ENCODE measurements around the gene MBD5. TPM values are rescaled to one million over a fixed set of nuclear protein-coding genes. Genes with fewer than 3 reads are reported as not detected.

MBD5 gene
- total and polyA plus RNA-seq, 2 of the 4 experiments (the other 2 are of a cell fraction): 9.8 to 14.2 TPM

DNA sequence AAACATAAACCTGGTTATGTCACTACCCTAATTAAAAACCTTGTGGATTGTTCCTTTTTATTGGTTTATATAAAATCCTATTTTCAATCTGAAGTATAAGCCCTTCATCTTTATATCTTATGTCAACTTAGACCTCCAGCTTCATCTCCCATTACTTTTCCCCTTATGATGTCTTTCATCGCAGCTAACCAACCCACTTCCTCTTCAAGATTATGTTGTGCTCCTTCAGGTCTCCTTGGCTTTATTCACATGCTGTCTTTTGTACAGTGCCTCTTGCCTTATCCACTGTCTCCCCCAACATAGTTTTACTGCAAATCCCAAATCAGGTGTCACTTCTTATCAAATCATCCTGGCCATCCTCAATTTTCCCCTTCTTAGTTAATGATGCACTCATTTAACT, 25.9 kb downstream of the MBD5 start:
- Histone ChIP-seq H4K8ac (ENCODE audit: low read depth in 2 of 2, low read length in 2 of 2) (no peak overlapping the region), H3K9ac (ENCODE audit: low read depth, low read length) (no peak overlapping the region), H3K56ac (ENCODE audit: extremely low read depth, insufficient read depth, low read length) (no peak overlapping the region), H2BK15ac (ENCODE audit: low read depth, low read length) (no peak overlapping the region), H4K20me1 (ENCODE audit: insufficient read depth, low read length) (no peaks in the 10 kb centered on the region; the same call in 1 of the 2 replicates), H3K4me1 (ENCODE audit: control insufficient read depth, insufficient read depth, low read length) (no peaks in the 10 kb centered on the region), H3K9me3 (ENCODE audit: control insufficient read depth, insufficient read depth, low read length) (no peaks in the 10 kb centered on the region), H2AK9ac (replicated peaks; ENCODE audit: low read depth, low read length, poor library complexity) (no peak overlapping the region), H3K36me3 (ENCODE audit: control insufficient read depth, insufficient read depth, low read length) (no peaks in the 10 kb centered on the region), H3K27ac (ENCODE audit: insufficient read depth, low read length) (no peak overlapping the region), H4K5ac (ENCODE audit: low read depth, low read length) (no peak overlapping the region), H3K14ac (replicated peaks; ENCODE audit: low read depth, low read length) (no peak overlapping the region), H3K4me2 (ENCODE audit: low read depth, low read length) (no peak overlapping the region), H3K79me1 (ENCODE audit: low read depth in 1 of 2, low read length in 2 of 2) (peaks cover 5 to 20% of the 10 kb centered on the region in 2 experiments), H2AFZ (replicated peaks; ENCODE audit: low read length, poor library complexity) (no peak overlapping the region), H3K9me1 (ENCODE audit: insufficient read depth, low read length) (no peaks in the 10 kb centered on the region), H3K18ac (ENCODE audit: low read depth, low read length) (no peak overlapping the region), H3K23ac (ENCODE audit: low read depth, low read length) (no peak overlapping the region), H2BK20ac (ENCODE audit: low read depth, low read length) (no peak overlapping the region), H3K4me3 (ENCODE audit: insufficient read depth, low read depth, low read length) (no peak overlapping the region), H2BK5ac (ENCODE audit: low read depth, low read length, poor library complexity, severe bottlenecking) (no peak overlapping the region), H2BK120ac (ENCODE audit: low read depth, low read length) (no peak overlapping the region), H3K27me3 (ENCODE audit: control insufficient read depth, insufficient read depth, low read length) (no peaks in the 10 kb centered on the region), H3K4ac (ENCODE audit: low read depth, low read length) (no peak overlapping the region), H2AK5ac (ENCODE audit: low read depth, low read length) (no peak overlapping the region), H4K91ac (ENCODE audit: insufficient read depth, low read depth, low read length) (no peak overlapping the region)
- in situ Hi-C loops (cut with MboI; ENCODE audit: low sequenced_read_pairs): no loop called here
- BruUV-seq (replicated peaks): no TSS peak
- ChIA-PET CTCF (no interaction called here), POLR2A (ENCODE audit: unreplicated experiment) (no interaction called here)
- no peak for ATAC-seq (ENCODE audit: low read depth)
- dilution Hi-C loops (cut with HindIII; ENCODE audit: low sequenced_read_pairs, unreplicated experiment): no loop called here
- WGBS, 2 experiments (ENCODE audit: extremely low coverage in 2 of 2, insufficient read length in 1 of 2): 100% methylated on average over 1 of the region's 1 CpG; no CpG with 5 or more reads in 1 of the 2 experiments
- TF ChIP-seq FOS (IDR thresholded peaks at IDR 0.05; ENCODE audit: low read depth, low read length) (no peak), MAZ (IDR thresholded peaks at IDR 0.05; ENCODE audit: borderline replicate concordance, low read depth, low read length) (no peak)
- no peak for DNase-seq
- intact Hi-C loops (cut with micrococcal nuclease): no loop called here

All from IMR-90 (cell line).